ENCODE results near the gene BLOC1S6.

BLOC1S6 gene, protein sequence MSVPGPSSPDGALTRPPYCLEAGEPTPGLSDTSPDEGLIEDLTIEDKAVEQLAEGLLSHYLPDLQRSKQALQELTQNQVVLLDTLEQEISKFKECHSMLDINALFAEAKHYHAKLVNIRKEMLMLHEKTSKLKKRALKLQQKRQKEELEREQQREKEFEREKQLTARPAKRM

GRCh38 chr15:45587095-45587862 is at the start of gene BLOC1S6:
TSS of gene BLOC1S6 (plus strand) at chr15:45587379. CDS start at chr15:45587444, 65 bp downstream.
- H3K27ac ChIP-seq (ENCODE audit: low read depth, low read length), result peak within 1 kb of the TSS; percentile 92
- H3K27me3 ChIP-seq (ENCODE audit: control insufficient read depth in 1 of 2, insufficient read depth in 2 of 2, low read length in 2 of 2), result no peaks in the 10 kb centered on the region
- H3K4me3 ChIP-seq (ENCODE audit: low read depth in 1 of 2, low read length in 2 of 2), result peak within 1 kb of the TSS; percentile 71 to 80
- H3K9ac ChIP-seq (ENCODE audit: low read length), result peak within 1 kb of the TSS; percentile 84
- H3K4me1 ChIP-seq (ENCODE audit: insufficient read depth, low read length), result peaks cover 31% of the 10 kb centered on the region
- no peaks in the 10 kb centered on the region for H3K9me3 ChIP-seq (ENCODE audit: low read length)
- H3K36me3 ChIP-seq (ENCODE audit: insufficient read depth, low read length), result peaks cover 1% of the 10 kb centered on the region

- H3K27ac ChIP-seq (ENCODE audit: low read depth, low read length), result no peak overlapping the region
These were observed 47.5 kb upstream of the BLOC1S6 start for GRCh38 chr15:45539680-45540079.

GRCh38 chr15:45540531-45540930 is 46.6 kb upstream of the BLOC1S6 start:
- no peak overlapping the region for H3K27ac ChIP-seq (ENCODE audit: low read depth, low read length)
- H3K9me3 ChIP-seq (ENCODE audit: low read length), result no peaks in the 10 kb centered on the region
- no peaks in the 10 kb centered on the region for H3K27me3 ChIP-seq (ENCODE audit: control insufficient read depth in 1 of 2, insufficient read depth in 2 of 2, low read length in 2 of 2)
- no peaks in the 10 kb centered on the region for H3K36me3 ChIP-seq (ENCODE audit: insufficient read depth, low read length)
- H3K4me1 ChIP-seq (ENCODE audit: insufficient read depth, low read length), result no peaks in the 10 kb centered on the region
- no peak overlapping the region for H3K4me3 ChIP-seq (ENCODE audit: low read depth in 1 of 2, low read length in 2 of 2)
- H3K9ac ChIP-seq (ENCODE audit: low read length), result no peak overlapping the region

More at GRCh38 chr15:45539680-45540079, 47.5 kb upstream of the BLOC1S6 start:
- H3K9me3 ChIP-seq (ENCODE audit: low read length), result no peaks in the 10 kb centered on the region
- no peaks in the 10 kb centered on the region for H3K36me3 ChIP-seq (ENCODE audit: insufficient read depth, low read length)
- no peak overlapping the region for H3K9ac ChIP-seq (ENCODE audit: low read length)
- no peaks in the 10 kb centered on the region for H3K27me3 ChIP-seq (ENCODE audit: control insufficient read depth in 1 of 2, insufficient read depth in 2 of 2, low read length in 2 of 2)
- H3K4me1 ChIP-seq (ENCODE audit: insufficient read depth, low read length), result no peaks in the 10 kb centered on the region
- H3K4me3 ChIP-seq (ENCODE audit: low read depth in 1 of 2, low read length in 2 of 2), result no peak overlapping the region

GRCh38 chr15:45543051-45543450 is 44.1 kb upstream of the BLOC1S6 start:
- Histone ChIP-seq H3K4me1 (ENCODE audit: insufficient read depth, low read length) (no peaks in the 10 kb centered on the region), H3K9me3 (ENCODE audit: low read length) (no peaks in the 10 kb centered on the region), H3K27me3 (ENCODE audit: control insufficient read depth in 1 of 2, insufficient read depth in 2 of 2, low read length in 2 of 2) (no peaks in the 10 kb centered on the region), H3K4me3 (ENCODE audit: low read depth in 1 of 2, low read length in 2 of 2) (no peak overlapping the region), H3K9ac (ENCODE audit: low read length) (no peak overlapping the region), H3K36me3 (ENCODE audit: insufficient read depth, low read length) (no peaks in the 10 kb centered on the region), H3K27ac (ENCODE audit: low read depth, low read length) (no peak overlapping the region)

GRCh38 chr15:45544266-45545023 is 42.7 kb upstream of the BLOC1S6 start:
- Histone ChIP-seq H3K4me1 (ENCODE audit: insufficient read depth, low read length) (no peaks in the 10 kb centered on the region), H3K27me3 (ENCODE audit: control insufficient read depth in 1 of 2, insufficient read depth in 2 of 2, low read length in 2 of 2) (no peaks in the 10 kb centered on the region), H3K27ac (ENCODE audit: low read depth, low read length) (no peak overlapping the region), H3K9ac (ENCODE audit: low read length) (no peak overlapping the region), H3K9me3 (ENCODE audit: low read length) (no peaks in the 10 kb centered on the region), H3K36me3 (ENCODE audit: insufficient read depth, low read length) (no peaks in the 10 kb centered on the region), H3K4me3 (ENCODE audit: low read depth in 1 of 2, low read length in 2 of 2) (no peak overlapping the region)

GRCh38 chr15:45546789-45547188 is 40.4 kb upstream of the BLOC1S6 start:
- Histone ChIP-seq H3K4me3 (ENCODE audit: low read depth in 1 of 2, low read length in 2 of 2) (no peak overlapping the region), H3K9me3 (ENCODE audit: low read length) (no peaks in the 10 kb centered on the region), H3K27me3 (ENCODE audit: control insufficient read depth in 1 of 2, insufficient read depth in 2 of 2, low read length in 2 of 2) (no peaks in the 10 kb centered on the region), H3K4me1 (ENCODE audit: insufficient read depth, low read length) (no peaks in the 10 kb centered on the region), H3K9ac (ENCODE audit: low read length) (no peak overlapping the region), H3K36me3 (ENCODE audit: insufficient read depth, low read length) (no peaks in the 10 kb centered on the region), H3K27ac (ENCODE audit: low read depth, low read length) (no peak overlapping the region)

GRCh38 chr15:45548753-45549520 is 38.2 kb upstream of the BLOC1S6 start:
- Histone ChIP-seq H3K4me3 (ENCODE audit: low read depth in 1 of 2, low read length in 2 of 2) (no peak overlapping the region), H3K27ac (ENCODE audit: low read depth, low read length) (no peak overlapping the region), H3K36me3 (ENCODE audit: insufficient read depth, low read length) (no peaks in the 10 kb centered on the region), H3K4me1 (ENCODE audit: insufficient read depth, low read length) (no peaks in the 10 kb centered on the region), H3K9me3 (ENCODE audit: low read length) (no peaks in the 10 kb centered on the region), H3K9ac (ENCODE audit: low read length) (no peak overlapping the region), H3K27me3 (ENCODE audit: control insufficient read depth in 1 of 2, insufficient read depth in 2 of 2, low read length in 2 of 2) (no peaks in the 10 kb centered on the region)

GRCh38 chr15:45549541-45550220 is 37.5 kb upstream of the BLOC1S6 start:
- Histone ChIP-seq H3K4me1 (ENCODE audit: insufficient read depth, low read length) (no peaks in the 10 kb centered on the region), H3K9me3 (ENCODE audit: low read length) (no peaks in the 10 kb centered on the region), H3K4me3 (ENCODE audit: low read depth in 1 of 2, low read length in 2 of 2) (no peak overlapping the region), H3K9ac (ENCODE audit: low read length) (no peak overlapping the region), H3K27ac (ENCODE audit: low read depth, low read length) (no peak overlapping the region), H3K27me3 (ENCODE audit: control insufficient read depth in 1 of 2, insufficient read depth in 2 of 2, low read length in 2 of 2) (no peaks in the 10 kb centered on the region), H3K36me3 (ENCODE audit: insufficient read depth, low read length) (no peaks in the 10 kb centered on the region)

DNA sequence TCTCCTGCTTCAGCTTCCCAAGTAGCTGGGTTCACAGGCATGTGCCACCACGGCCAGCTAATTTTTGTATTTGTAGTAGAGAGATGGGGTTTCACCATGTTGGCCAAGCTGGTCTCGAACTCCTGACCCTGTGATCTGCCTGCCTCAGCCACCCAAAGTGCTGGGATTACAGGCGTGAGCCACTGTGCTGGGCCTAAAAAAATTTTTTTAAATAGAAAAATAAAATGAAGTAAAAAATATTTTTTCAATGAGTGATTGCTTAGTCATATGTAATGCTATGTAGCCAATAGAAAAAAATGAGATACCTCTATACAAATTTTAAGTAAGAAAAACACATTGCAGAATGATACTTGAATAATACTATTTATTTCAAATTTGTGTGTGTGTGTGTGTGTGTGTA is 36.7 kb upstream of the BLOC1S6 start:
- Histone ChIP-seq H3K9me3 (ENCODE audit: low read length) (no peaks in the 10 kb centered on the region), H3K4me1 (ENCODE audit: insufficient read depth, low read length) (no peaks in the 10 kb centered on the region), H3K27me3 (ENCODE audit: control insufficient read depth in 1 of 2, insufficient read depth in 2 of 2, low read length in 2 of 2) (no peaks in the 10 kb centered on the region), H3K9ac (ENCODE audit: low read length) (no peak overlapping the region), H3K36me3 (ENCODE audit: insufficient read depth, low read length) (no peaks in the 10 kb centered on the region), H3K27ac (ENCODE audit: low read depth, low read length) (no peak overlapping the region), H3K4me3 (ENCODE audit: low read depth in 1 of 2, low read length in 2 of 2) (no peak overlapping the region)

DNA sequence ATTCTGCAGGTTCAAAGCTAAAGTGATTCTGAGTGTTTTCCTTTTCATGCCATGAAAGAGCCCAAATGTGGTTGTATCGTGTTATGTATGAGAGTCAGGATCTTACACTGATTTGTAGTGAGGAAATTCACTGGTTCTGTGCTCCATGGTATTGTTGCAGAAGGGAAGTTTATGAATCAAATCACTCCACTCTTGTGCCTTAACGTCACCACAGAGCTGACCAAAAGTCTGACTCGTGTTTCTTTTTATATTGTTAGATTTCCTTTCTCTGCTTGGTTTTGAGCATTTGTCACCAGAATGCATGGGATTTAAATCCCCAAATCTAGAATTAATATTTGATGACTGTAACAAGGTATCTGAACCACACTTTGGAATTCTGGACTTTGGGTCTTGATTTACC is 35.5 kb upstream of the BLOC1S6 start:
- Histone ChIP-seq H3K4me3 (ENCODE audit: low read depth in 1 of 2, low read length in 2 of 2) (no peak overlapping the region), H3K27me3 (ENCODE audit: control insufficient read depth in 1 of 2, insufficient read depth in 2 of 2, low read length in 2 of 2) (no peaks in the 10 kb centered on the region), H3K9me3 (ENCODE audit: low read length) (no peaks in the 10 kb centered on the region), H3K4me1 (ENCODE audit: insufficient read depth, low read length) (no peaks in the 10 kb centered on the region), H3K36me3 (ENCODE audit: insufficient read depth, low read length) (no peaks in the 10 kb centered on the region), H3K9ac (ENCODE audit: low read length) (no peak overlapping the region), H3K27ac (ENCODE audit: low read depth, low read length) (no peak overlapping the region)
